ENCODE data around the gene THYN1. TPM values are rescaled to one million over a fixed set of nuclear protein-coding genes. Genes with fewer than 3 reads are reported as not detected.
"Not testable (repeated sequence)": the region's sequence is repeated elsewhere in the genome, so short reads cannot be mapped to it uniquely, and the experiment has no call there.

The THYN1 gene
- total RNA-seq: 39.8 and 41.1 TPM in 2 replicates
- polyA plus RNA-seq (2012): 34.6 TPM

DNA sequence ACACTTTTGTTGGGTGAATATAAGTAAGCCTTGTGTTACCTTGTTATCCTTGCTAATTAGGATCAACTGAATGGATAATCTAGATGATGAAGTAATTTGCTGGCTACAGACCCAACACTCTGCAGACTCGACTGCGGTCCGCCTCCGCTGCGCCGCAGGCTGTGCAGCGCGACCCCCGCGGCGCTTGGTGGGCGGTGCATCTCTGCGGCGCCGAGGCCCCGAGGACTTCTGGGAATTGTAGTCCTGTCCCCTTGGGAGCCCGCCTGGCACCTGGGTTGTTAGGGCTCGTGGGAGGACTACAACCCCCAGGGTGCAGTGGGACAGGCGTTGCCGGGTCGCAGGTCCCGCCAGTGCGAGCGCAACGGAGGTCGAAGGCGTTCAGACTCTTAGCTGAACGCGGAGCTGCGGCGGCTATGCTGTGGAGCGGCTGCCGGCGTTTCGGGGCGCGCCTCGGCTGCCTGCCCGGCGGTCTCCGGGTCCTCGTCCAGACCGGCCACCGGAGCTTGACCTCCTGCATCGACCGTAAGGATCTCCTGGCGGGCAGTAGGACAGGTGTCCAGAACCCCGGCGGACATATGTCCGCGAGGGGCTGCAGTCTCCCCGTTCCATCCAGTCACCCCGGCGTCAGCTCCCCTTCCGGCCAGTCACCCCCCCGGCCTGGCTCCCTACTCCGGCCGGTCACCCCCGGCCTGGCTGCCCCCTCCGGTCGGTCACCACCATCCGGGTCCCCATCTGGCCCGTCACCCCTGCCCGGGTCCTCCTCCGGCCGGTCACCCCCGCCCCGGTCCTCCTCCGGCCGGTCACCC lies at the start of gene THYN1, which contains the start of gene ACAD8:
TSS of gene THYN1 (minus strand) at position 165 of the 806 bp plus-strand sequence. CDS start 470 bp downstream, outside the sequence.
TSS of gene ACAD8 (plus strand) at position 381 of the 806 bp plus-strand sequence. CDS start at position 414, 33 bp downstream.
- peak; percentile 98 for DNase-seq (ENCODE audit: low read depth)

GRCh38 chr11:134294664-134295063 lies 41.5 kb upstream of the THYN1 start:
- DNase-seq (ENCODE audit: low read depth): no peak

- DNase-seq (ENCODE audit: low read depth): no peak
Measured at GRCh38 chr11:134293119-134294113, 40.3 kb upstream of the THYN1 start.

DNA sequence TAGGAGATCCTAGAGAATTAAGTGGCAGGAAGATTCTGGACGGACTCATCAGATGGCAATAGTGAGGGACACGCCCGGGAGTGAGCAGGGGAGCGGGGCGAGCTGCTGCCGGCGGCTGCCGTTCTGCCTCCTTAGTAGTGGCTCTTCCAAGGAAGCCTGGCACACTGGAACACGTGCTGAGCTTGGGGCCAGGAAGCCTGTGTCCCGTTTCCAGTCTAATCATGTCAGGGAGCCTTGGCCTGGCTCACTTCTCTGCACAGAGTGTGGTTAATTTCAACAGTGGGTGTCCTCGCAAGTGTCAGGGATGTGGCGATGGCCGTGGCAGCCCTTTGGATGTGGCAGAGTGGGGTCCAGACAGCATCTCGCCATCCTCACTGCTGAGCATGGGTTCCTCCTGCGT lies 39.5 kb upstream of the THYN1 start:
- no peak for DNase-seq (ENCODE audit: low read depth)

DNA sequence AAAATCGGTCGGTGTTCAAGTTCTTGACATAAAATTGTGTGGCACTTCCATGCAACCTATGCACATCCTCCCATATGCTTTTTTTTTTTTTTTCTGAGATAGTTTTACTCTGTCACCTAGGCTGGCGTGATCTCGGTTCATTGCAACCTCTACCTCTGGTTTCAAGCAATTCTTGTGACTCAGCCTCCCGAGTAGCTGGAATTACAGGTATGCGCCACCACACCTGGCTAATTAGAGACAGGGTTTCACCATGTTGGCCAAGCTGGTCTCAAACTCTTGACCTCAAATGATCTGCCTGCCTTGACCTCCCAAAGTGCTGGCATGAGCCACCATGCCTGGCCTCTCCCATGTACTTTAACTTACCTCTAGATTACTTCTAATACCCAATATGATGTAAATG lies 38.0 kb upstream of the THYN1 start:
- DNase-seq (ENCODE audit: low read depth): no peak

DNA sequence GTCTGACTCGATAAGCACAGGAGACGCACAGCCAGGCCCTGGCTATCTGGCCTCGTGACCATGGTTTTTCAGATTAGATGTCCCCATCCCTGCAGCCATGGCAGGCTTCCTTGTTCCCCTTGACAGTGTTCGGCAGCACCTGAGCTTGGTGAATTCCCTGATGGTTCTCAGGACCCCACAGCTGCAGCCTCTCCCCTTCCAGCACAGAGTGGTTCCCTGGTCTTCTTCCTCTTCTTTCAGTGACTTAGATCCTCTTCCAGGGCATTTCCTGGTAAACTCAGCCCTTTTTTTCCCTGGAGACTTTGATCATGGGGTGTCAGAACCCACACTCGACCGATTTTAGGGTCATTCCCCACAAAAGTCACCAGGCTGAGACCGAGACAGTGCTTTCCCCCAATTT lies 37.5 kb upstream of the THYN1 start:
- DNase-seq (ENCODE audit: low read depth): no peak

DNA sequence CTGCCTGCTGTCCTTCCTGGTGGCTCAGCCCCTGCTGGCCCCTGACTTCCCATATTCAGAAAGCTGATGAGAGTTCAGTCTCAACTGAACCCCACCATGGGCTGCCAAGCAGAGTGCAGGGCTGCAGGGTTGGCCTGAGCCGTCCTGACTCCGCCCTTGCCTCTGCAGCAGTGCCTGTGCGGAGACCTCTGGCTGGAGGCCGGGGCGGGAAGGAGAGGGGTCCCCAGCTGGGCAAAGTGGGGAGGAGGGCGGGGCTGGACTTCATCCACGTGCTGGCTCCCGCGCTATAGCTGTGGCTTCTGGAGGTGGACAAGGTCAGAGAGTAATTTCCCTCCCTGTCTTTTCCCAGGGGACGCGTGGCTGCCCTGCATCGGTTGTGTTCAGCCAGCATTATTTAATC lies 36.6 kb upstream of the THYN1 start:
- no peak for DNase-seq (ENCODE audit: low read depth)

DNA sequence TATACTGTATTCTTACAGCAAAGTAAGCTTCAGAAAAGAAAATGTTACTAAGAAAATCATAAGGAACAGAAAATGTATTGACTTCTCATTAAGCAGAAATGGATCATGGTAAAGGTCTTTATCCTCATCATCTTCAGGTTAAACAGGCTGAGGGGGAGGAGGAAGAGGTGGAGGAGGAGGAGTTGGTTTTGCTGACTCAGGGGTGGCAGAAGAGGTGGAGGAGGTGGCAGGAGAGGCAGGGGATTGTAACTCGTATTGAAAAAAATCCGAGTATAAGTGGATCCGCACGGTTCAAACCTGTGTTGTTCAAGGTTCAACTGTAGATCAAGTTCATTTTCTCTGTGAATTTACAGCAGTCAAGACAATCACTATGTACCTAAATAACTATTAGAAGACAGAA lies 36.0 kb upstream of the THYN1 start:
- no peak for DNase-seq (ENCODE audit: low read depth)

DNA sequence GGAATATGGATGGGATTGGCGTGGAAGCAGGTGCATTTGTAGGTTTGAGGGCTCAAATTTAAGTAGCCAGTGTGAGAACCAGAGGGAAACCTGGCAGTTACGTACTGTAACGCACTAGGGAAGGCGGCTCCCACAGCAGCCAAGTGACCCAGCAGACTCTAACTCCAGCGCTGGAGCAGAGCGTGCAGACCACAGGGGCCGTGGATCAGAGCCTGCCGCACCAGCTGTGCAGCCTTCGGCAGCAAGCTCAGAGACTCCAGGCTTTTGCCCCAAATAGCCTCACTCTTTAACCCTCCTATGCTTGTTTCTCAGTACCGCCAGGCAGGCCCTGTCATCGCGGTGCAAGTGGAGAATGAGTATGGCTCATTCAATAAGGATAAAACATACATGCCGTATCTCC lies 35.3 kb upstream of the THYN1 start:
- no peak for DNase-seq (ENCODE audit: low read depth)

- no peak for DNase-seq (ENCODE audit: low read depth)
Measured at GRCh38 chr11:134287561-134287960, 34.4 kb upstream of the THYN1 start.

DNA sequence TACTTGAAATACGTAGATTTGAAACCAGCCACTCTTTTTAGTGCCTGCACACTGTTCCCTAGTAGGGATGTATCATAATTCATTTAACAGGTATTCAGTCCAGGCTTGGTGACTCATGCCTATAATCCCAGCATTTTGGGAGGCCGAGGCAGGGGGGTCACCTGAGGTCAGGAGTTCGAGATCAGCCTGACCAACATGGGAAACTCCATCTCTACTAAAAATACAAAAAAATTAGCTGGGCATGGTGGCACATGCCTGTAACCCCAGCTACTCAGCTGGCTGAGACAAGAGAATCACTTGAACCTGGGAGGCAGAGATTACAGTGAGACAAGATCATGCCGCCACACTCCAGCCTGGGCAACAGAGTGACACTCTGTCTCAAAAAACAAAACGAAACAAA lies 31.2 kb upstream of the THYN1 start:
- DNase-seq (ENCODE audit: low read depth): not testable (repeated sequence)

GRCh38 chr11:134283461-134284230 lies 30.5 kb upstream of the THYN1 start:
- DNase-seq (ENCODE audit: low read depth): no peak

- no peak for DNase-seq (ENCODE audit: low read depth)
Measured at GRCh38 chr11:134282121-134283045, 29.2 kb upstream of the THYN1 start.

- DNase-seq (ENCODE audit: low read depth): not testable (repeated sequence)
Measured at GRCh38 chr11:134281635-134282034, 28.5 kb upstream of the THYN1 start.

DNA sequence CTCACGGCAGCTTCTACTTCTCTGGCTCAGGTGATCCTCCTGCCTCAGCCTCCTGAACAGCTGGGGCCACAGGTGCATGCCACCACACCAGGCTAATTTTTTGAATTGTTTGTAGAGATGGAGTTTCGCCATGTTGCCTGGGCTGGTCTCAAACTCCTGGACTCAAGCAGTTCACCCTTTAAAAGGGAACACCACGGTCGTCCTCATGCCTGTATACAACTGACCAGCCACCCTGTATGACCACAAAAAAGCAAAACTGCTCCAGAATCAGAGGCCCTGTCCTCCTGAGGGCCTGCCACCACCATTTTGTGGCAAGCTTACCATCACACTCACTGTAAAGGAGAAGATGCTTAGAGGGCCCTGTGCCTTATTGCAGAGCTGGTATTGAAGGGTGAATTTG lies 25.2 kb upstream of the THYN1 start:
- DNase-seq (ENCODE audit: low read depth): no peak

DNA sequence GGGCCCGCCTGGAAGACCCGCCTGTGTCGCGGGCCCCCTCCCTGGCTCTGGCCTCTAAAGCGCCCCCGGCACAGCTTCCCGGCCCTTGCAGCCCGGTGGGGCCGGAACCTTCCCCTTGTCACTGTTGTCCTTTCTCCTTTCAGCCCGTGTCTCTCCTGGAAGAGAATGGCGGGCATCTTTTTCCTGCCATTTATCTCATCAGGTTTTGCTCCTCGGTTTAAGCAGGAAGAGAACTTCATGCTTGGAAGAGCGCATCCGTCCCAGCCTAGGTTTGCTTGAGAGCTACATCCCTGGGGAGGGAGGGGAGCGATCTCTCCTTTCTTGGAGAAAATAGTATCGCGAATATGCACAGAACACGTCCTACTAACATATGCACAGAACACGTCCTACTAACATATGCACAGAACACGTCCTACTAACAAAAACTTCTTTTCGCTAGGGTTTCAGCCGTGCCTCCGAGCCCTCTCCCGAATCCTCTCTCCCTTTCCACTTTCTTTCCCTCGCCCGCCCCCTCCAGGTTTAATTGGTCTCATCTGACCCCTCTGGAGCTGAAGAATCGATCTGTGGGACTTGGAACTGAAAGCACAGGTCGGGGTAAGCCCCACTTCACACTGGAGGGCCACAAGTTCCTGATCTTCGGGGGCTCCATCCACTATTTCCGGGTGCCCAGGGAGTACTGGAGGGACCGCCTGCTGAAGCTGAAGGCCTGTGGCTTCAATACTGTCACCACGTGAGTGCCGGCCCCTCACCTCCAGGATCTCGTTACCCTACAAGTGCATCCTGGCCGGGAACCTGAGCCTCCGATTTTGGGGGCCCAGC lies 24.2 kb upstream of the THYN1 start:
- no peak for DNase-seq (ENCODE audit: low read depth)

GRCh38 chr11:134276396-134277182 lies 23.4 kb upstream of the THYN1 start:
- no peak for DNase-seq (ENCODE audit: low read depth)

All from myocyte (in vitro differentiated cells).